GM19468 (cell line): ENCODE data around the gene GNG5.
"Not testable (repeated sequence)": the region's sequence is repeated elsewhere in the genome, so short reads cannot be mapped to it uniquely, and the experiment has no call there.

ENCODE experiments used
- ATAC-seq: cut with Tn5 transposase; IDR thresholded peaks from one replicate; pipeline ENCODE4 v1.9.1; 2021; ENCODE audit warnings: mild to moderate bottlenecking, moderate library complexity, moderate number of reproducible peaks; ENCODE audit not compliant: unreplicated experiment; ENCODE audit errors: extremely low read depth

The GNG5 gene

GRCh38 chr1:84492726-84493125 is 13.7 kb downstream of the GNG5 start:
- ATAC-seq = no peak

GRCh38 chr1:84489766-84490165 is 16.6 kb downstream of the GNG5 start:
- no peak for ATAC-seq

GRCh38 chr1:84488107-84488506 is 18.3 kb downstream of the GNG5 start:
- ATAC-seq = no peak

- ATAC-seq = no peak
Observed at GRCh38 chr1:84481317-84481716, 25.1 kb downstream of the GNG5 start.

- ATAC-seq = no peak
Observed at GRCh38 chr1:84480650-84481049, 25.7 kb downstream of the GNG5 start.

- no peak for ATAC-seq
Observed at GRCh38 chr1:84479998-84480397, 26.4 kb downstream of the GNG5 start.

GRCh38 chr1:84478876-84479868 is 27.2 kb downstream of the GNG5 start, which contains the start of gene RPF1:
TSS of gene RPF1 (plus strand) at chr1:84479266. CDS start at chr1:84479282, 16 bp downstream.
- peak; percentile 92 for ATAC-seq

- ATAC-seq = no peak
Observed at GRCh38 chr1:84476225-84476624, 30.2 kb downstream of the GNG5 start.

- no peak for ATAC-seq
Observed at GRCh38 chr1:84467298-84467697, 39.1 kb downstream of the GNG5 start.

GRCh38 chr1:84462118-84462517 is 44.3 kb downstream of the GNG5 start:
- ATAC-seq = no peak

GRCh38 chr1:84452436-84452835 is 53.9 kb downstream of the GNG5 start:
- no peak for ATAC-seq

- no peak for ATAC-seq
Observed at GRCh38 chr1:84450910-84451309, 55.5 kb downstream of the GNG5 start.

- ATAC-seq = not testable (repeated sequence)
Observed at GRCh38 chr1:84448704-84449103, 57.7 kb downstream of the GNG5 start.
